GM18507 (cell line): Measurements from ENCODE around the gene MIPOL1.

Experiments used
- DNase-seq: peaks from one replicate; pipeline ENCODE4 v3.0.0; 2011; ENCODE audit warnings: low read depth; ENCODE audit not compliant: insufficient read length; ENCODE audit errors: extremely low spot score
- FAIRE-seq: peaks from 2 replicates; lab custom pipeline; 2011; peaks lifted over from hg19 to GRCh38; lab: Jason Lieb, UNC

Gene MIPOL1

DNA sequence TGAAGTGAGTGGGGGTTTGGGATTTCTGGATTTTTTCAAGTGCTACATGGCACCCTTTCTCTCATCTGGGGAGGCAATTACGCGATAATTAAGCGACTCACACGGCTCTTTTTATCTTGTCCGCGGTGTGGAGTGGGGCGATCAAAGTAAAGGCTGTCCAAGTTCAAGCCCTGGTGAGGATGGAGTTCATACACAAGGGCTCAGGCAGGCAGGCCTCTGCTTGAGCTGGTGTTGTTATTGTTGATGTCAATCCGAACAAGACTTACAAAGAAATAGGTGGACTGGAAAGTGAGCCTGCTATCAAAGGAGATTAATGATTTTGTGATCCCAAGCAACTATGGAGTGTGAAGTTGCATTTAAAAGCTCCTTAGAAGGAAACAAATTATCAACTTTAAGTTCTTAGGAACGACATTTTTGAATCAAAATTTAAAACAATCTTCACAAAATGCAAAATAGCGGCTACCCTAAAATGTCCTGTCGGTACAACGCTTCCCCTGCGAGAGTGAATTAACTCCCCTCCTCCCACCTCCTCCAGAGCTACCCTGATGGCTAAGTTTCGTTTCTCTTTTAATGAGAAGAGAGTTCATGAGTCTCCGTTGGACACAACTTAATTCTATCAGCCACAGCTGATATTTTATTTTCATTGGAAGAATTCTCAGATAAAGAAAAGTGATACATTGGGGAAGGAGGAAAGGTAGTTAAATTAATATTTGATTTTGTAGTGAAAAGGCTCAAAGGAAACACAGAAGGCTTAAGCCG lies 391.4 kb downstream of the MIPOL1 start:
- FAIRE-seq (no peak), DNase-seq (no peak)

DNA sequence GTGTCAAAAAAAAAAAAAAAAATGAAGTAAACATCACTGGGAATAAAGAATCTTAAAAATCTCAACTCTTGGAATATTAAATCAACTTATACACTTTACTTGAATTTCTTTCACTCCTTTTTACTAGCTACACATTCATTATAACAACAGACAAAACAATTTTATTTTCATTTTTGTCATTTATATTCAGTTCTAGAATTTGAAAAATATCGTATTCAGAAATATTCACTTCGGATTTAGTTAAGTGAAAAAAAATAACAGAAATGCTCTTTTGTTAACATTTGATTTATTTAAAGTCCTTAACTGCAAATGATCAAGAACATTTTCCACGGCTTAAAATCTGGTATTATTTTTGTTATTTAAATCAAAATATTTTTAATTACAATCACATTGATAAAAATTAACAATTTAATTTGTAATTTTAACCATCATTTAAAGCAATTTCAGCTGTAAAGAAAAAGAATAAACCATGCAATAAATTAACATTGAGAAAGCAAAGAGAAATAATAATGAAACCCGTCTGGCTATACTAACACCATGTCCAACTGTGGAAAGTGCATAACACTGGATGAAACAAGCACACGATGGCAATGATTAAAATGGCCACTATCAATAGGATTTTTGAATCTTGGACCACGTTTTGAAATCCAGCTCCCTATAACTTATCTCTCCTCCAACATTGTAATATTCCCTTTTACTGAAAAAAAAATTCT lies 392.1 kb downstream of the MIPOL1 start:
- DNase-seq = no peak
- FAIRE-seq = no peak

DNA sequence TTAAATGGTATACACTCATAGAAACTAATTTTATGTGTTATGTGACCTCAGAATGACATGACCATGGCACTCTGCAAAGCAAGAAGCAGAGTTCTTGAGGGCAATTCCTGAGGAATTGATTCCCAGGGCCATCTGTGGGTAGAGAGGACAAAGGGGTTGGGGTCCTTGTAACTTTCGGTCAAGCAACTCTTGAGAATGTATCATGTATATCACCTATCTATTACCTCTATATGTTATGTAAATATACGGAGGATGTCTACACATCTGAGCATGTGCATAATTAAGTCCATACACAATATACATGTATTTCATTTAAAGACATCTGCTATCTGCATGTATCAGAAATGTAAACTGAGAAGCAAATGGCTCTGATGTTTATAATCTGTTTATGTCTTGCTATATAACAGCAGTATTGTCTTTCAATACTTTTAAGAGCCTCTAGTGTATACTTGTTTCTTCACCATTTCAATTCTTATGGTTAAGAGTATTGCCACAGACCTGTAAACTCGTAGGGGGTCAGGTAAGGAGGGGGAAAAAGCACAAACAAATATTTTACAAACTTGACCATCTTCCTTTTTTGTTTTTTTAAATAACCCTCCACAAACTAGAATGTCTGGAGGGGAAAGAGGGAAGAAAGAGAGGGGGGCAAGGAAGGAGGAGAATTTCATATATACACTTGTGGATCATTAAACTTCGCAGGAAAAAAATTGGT lies 392.8 kb downstream of the MIPOL1 start:
- DNase-seq (no peak), FAIRE-seq (no peak)

DNA sequence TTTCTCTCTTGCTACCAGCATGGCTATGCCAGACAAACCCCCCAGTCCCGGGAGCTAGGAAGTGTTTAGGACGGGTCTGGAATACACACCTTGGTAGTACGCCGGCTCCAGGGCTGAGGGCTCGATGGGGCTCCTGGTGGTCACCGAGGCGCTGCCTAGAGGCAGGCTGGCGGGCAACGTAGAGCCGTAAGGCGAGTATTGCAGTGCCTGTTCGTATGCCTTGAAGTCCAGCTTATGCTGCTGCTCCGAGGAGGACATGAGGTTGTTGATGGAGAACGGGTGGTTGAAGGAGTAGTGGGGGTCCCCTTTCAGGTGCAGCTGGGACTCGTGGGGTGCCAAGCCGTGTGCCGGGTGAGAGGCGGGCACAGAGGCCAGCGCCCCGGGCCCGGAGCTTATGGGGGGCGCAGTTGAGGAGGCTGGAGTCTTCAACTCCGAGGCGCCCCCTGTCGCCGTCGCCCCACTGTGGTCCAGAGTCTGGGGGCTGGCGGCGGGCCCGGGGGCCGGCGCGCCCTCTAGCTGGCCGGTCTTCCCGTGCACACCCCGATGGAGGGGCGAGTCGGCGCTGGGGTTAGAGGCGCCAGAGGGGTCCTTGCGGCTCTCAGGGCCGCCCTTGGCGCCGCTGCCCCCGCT lies 393.7 kb downstream of the MIPOL1 start:
- DNase-seq = no peak
- no peak for FAIRE-seq

DNA sequence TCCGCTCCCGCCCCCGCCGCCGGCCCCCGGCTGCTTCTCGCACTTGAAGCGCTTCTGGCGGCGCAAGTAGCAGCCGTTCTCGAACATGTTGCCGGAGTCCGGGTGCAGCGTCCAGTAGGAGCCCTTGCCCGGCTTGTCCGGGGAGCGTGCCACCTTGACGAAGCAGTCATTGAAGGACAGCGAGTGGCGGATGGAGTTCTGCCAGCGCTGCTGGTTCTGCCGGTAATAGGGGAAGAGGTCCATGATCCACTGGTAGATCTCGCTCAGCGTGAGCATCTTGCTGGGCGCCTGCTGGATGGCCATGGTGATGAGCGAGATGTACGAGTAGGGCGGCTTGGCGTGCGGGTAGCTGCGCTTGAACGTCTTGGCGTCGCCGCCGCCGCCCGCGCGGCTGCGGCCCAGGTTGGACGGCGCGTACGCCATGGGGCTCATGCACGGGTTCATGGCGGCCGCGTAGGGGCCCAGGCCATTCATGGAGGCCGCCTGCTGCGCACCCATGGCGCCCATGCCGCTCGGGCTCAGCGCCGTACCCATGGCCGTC lies 394.3 kb downstream of the MIPOL1 start:
- FAIRE-seq = no peak
- no peak for DNase-seq

DNA sequence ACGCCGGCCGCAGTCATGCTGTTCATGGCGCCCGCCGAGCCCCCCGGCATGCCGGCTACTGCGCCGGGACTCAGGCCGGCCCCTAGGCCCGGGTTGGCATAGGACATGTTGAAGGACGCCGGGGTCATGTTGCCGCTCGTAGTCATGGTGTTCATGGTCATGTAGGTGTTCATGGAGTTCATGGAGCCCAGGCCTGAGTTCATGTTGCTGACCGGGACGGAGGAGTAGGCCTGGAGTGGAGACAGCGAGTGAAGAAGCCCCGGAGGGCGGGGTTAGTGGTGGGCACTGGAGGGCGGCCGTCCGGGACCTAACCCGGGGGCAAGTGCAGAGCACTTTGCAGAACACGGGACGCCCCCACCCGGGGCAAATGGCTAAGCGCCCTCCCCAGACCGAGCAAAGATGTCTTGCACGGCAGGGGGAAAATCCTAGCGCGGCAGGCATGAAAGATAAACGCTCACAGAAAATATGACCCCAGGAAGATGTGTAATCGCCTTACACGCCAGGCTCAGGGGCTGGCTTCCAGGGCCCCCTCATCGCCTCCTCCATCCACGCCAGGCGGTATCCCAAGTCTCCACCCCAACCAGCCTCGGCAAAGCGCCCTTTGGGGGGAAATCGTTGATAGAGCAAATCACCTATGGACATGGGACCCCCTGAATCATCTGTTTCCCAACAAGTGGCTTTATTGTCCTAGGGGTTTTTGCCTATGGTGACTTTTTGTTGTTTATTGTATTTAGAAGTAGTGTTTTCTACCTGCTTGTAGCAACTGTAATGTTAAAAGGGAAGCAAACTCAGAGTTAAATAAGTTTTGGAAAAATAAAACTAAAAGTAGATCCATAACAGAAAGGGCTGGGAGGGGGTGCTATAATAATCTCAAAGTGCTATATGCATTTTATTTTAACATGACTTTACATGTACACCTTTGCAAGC lies 395.0 kb downstream of the MIPOL1 start:
- no peak for FAIRE-seq

DNA sequence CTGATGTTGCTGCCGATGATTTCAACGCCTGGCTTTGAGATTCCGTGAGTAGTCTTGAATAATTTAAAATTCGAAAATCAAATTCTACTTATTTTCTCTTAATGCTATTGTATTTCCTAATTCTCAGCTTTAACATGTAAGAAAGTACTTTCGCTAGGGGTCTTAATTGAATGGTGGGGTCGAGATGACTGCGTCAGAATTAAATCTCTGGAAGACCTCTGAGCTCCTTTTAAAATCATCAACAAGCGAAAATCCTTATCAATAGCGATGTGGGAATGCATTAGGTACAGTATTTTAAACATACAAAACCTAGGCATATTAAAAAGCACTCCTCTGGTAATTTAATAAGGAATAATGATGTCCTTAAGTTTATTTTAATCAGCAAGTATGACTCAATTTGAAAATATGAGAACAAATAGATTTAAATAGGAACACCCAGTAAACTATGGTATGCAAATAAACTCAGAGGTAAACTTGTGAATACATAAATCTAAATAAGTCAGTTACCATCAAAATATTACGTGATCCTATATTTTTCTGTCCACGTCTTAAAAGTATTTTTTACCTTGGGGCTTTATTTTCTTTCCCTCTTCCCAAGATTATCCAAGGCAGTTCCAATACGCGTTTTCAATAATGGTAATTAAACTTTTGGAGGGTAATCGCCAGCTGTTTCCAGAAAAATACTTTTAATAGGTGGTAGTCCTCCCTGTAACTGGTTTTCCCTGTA lies 395.9 kb downstream of the MIPOL1 start:
- DNase-seq (no peak), FAIRE-seq (no peak)

More for the DNA sequence above, 395.0 kb downstream of the MIPOL1 start:
- DNase-seq = no peak

DNA sequence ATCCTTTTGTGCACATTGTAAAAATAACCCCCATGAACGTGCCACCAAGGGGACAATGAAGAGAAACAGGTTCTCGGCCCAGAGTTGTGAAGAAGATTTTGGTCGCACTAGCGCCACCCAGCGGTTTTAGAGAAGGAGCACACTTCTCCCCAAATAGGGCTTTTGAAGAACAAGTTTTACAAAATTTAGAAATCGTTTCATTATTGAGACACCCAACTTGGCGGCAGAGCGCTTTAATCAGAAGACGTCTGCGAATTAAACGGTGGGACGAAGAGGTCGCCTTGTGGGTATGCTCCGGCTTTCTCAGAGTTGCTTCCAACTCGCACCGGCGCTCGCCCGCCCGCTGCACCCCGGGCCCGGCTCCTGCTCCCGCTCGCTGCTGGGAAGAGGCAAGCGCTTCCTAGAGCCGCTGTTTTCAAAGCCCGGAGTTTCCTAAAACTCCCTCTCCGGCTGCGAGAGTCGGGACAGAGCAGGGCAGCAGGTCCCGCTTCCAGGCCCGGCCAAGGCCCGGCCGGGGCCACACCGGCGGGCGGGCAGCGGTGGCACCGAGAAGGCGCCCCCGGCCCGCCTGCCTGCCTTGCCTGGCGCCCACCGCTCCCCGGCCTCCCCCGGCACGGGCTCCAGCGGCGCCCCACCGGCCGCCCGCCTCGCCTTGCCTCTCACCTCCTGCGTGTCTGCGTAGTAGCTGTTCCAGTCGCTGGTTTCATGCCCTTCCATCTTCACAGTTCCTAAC lies 396.7 kb downstream of the MIPOL1 start:
- FAIRE-seq (no peak), DNase-seq (no peak)

DNA sequence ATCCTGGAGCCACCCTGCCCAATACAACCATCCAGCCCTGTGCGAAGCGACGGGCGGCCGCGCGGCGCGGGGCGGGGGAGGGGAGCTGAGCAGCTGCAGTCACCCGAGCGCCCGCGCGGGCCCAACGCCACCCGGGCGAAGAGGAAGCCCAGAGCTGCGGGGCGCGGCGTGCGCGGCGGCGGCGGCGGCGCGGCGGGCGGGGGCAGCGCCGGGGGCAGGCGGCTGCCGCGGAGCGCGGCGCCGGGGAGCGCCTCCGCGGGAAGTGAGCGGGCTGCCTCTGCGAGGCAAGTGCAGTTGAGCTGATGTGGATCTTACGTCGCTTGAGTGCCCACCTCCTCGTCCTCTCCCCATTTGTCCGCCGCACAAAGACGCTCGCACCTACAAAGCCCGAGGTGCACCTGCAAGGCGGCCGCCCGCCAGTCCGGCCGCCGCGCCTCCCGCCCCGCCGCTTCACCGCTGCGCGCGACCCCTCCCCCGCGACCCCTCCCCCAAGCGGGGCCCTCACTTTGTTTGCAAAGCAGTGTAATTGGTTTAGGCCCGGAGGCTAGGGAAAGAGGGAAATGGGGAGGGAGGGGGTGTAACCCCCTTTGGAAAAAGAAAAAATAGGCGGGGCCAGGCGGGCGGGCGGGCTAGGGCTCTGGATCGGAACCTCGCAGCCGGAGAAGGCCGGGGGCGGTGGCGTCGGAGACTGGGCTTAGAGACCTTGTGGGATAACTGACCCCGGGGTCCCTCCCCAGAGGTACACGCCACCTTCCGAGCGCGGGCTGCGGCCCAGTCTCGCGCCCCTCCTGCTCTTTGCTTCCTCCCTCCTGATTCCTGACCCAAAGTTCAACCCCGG lies 397.5 kb downstream of the MIPOL1 start, which contains the start of the genes FOXA1 and TTC6:
TSS of gene FOXA1 (minus strand) at position 279 of the 838 bp plus-strand sequence. CDS start at position 2, 277 bp downstream.
TSS of gene TTC6 (plus strand) at position 659 of the 838 bp plus-strand sequence. CDS start 26,436 bp downstream, outside the sequence.
- no peak for DNase-seq
- no peak for FAIRE-seq

DNA sequence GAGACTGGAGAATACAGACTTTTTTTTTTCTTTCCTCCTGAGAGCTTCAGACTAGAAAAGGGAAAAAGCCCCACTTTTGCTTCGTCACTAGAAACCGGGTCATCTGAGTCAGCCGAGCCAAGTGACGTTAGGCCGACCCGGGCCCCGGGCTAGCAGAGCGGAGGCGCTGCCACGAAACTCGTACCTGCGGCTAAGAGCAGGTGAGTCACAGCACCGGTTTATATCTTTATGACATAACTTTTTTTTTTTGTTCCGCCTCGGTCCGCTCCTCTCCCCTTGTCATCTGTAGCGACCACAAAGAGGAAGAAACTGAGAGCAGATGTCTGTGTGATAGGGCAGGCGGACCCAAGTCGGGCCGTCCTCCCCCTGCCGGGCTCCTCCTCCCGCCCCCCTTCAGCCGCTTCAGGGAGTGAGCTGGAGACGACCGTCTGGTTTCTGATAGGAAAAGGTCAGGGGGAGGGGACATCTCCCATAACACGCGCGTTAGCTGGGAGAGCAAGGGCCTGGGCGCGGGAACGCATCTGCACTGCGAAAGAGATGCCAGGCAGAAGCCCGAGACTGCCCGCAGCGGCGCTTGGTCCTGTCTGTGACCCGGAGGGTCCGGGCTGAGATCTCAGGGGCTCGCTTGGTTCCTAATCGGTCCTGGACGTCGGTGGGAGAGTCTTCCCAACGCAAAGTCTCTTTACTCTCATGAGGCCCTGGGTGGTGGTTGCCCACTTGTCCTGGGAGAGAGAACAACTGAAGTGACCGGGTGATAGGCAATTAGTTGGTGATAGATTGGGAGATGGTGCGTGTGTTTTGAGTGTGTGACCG lies 398.3 kb downstream of the MIPOL1 start:
- DNase-seq = no peak
- FAIRE-seq = no peak

DNA sequence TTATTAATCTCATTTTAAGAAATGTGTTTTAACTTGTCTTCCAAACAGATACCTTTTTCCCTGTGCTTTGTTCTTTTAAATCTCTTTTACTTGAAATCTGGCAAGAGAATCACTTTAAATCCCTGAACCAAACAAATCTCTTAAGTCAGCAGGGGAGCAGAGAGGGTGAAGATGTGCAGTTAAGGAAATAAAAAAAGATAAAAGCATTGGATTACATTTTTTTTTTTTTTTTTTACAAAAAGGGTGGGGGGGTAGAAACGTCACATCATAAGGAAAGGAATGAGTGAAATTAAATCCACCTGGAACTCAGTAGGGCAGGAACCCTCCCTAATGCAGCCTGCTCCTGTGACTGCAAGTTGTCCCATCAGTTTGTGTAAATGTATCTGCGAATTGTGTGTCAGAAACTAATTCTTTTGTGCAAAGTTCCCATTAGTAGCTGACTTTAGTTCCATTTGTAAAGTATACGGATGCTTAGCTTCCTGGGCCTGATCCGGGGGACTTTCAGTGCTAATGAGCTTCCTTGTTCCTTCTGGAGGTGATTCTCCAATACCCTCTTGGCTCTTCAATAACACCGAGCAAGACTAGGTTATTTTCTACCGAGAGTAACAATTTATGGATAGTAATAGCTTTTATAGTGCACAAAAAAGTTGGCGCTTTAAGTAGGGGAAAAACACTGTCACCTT lies 399.2 kb downstream of the MIPOL1 start:
- FAIRE-seq = no peak

DNA sequence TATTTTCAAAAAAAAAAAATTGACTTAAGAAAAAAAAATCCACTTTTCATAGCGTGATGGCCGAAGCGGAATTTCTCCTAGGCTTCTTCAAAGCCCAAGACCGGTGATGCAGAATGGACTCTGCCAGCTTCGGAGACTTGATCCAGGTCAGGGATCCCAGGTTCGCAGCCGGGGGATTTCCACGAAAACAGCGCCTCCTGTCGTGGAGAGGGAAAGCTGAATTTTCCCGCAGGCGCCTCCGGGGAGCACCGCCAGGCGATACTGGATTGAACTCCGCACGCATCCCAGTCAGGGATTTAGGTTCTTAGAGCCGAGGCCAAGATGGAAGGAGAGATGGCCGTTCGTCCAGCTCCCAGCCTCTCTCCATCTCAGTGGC lies 399.8 kb downstream of the MIPOL1 start:
- DNase-seq (no peak), FAIRE-seq (no peak)

More for the DNA sequence above, 399.2 kb downstream of the MIPOL1 start:
- DNase-seq = no peak

DNA sequence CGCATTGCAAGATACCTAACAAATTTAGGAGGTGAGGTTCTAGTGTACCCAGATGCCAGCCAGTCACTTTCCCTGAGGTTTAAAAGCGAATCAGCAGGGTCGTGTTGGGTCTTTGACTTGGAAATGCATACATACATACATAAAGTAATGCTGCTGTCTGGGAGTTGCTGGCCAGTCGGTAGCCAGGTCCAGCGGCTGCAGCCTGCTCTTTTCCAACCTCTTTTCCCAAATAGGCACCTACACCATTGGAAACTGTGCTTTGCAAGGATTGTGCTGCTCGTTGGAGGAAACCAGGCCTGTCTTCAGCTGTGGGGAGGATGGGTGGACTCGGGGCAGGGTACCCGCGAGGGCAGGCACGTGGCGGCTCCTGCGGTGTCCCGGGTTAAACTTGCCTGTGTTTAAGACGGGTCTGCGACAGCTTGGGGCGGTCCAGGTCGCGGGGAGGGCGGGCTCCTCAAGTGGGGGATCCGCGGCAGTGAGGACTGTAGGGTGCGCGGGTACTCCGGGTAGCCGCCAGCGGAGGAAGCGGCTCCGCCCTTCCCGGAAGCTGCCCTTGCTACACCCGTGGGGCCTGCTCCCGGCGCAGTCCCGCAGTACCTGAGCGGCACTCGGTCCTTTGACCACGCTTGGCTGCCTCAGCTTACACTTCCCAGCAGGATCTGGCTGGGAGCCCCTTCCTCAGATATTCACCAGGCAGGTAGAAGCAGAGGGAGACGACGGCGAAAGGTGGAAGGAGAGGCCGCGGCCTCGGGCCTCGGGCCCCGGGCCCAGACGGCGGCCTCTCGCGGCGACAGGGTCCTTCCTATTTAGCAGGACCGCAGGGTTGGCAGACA lies 400.4 kb downstream of the MIPOL1 start:
- DNase-seq = no peak
- no peak for FAIRE-seq

DNA sequence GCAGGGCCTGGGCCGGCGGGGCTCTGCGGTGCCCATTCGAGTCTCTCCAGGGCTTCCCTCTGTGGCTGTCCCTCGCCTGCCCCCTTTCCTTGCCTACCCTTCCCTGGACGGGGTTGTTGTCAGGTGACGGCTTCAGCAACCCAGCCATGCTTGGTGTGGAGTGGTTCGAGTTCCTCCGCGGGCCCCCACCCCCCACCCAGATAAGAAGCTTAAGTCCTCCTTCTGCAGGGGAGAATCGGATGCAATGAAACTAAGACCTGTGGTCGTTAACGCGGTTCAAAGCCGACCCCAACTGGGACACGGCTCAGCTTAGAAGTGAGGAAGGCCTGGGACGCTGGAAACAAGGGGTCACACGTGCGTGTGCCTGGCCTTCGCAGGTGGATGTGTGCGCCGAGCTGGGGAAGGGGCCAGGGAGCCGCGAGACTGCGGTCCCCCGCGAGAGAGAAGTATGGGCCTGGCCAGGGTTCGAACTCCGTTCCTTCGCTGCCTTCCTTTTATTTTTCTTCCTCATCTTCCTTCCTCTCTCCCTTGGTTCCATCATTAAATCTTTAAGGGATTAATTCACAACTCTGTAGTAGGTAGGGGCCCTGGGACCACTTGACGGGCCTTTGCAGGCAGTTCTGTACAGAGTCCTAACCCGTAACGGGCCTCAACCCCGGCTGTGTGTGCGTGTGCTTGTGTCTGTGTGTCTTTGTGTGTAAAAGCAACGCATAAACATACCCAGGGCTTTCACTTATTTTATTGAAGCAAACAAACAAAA lies 401.2 kb downstream of the MIPOL1 start:
- DNase-seq (no peak), FAIRE-seq (no peak)
